Measurements from ENCODE around the gene SPATA16. TPM values are rescaled to one million over a fixed set of nuclear protein-coding genes. Genes with fewer than 3 reads are reported as not detected.

The SPATA16 gene
- total and polyA plus RNA-seq, 3 donors from 2014 or later = 23.4 to 82.9 (median 36.6) TPM

GRCh38 chr3:173038484-173038871 lies 102.6 kb downstream of the SPATA16 start:
- intact Hi-C loops (cut with DNase I; ENCODE audit: low total_unique reads) = no loop called here
- TF ChIP-seq POLR2A (IDR thresholded peaks at IDR 0.05) (no peak), CTCF (IDR thresholded peaks at IDR 0.05) (no peak)
- Histone ChIP-seq H3K27ac (no peak overlapping the region), H3K9me3 (no peaks in the 10 kb centered on the region), H3K27me3 (no peaks in the 10 kb centered on the region), H3K36me3 (ENCODE audit: low read depth, missing control alignments) (no peaks in the 10 kb centered on the region), H3K4me1 (no peaks in the 10 kb centered on the region), H3K4me3 (no peak overlapping the region)
- no peak for DNase-seq
- 70 to 79% methylated on average over 3 of the region's 3 CpGs for WGBS, 2 donors

- intact Hi-C loops (cut with DNase I; ENCODE audit: low total_unique reads) = no loop called here
- no peaks in the 10 kb centered on the region for H3K36me3 ChIP-seq (ENCODE audit: low read depth, missing control alignments)
- 94% methylated on average over 2 of the region's 2 CpGs for WGBS, 2 donors
- no peaks in the 10 kb centered on the region for H3K27me3 ChIP-seq
- DNase-seq = no peak
- TF ChIP-seq POLR2A (IDR thresholded peaks at IDR 0.05) (no peak), CTCF (IDR thresholded peaks at IDR 0.05) (no peak)
- no peaks in the 10 kb centered on the region for H3K4me1 ChIP-seq
- H3K4me3 ChIP-seq = no peak overlapping the region
- H3K9me3 ChIP-seq = no peaks in the 10 kb centered on the region
- H3K27ac ChIP-seq = no peak overlapping the region
Observed at GRCh38 chr3:173037840-173038483, 103.1 kb downstream of the SPATA16 start.

GRCh38 chr3:173030273-173030672 lies 110.8 kb downstream of the SPATA16 start:
- H3K4me1 ChIP-seq = no peaks in the 10 kb centered on the region
- DNase-seq = no peak
- no peaks in the 10 kb centered on the region for H3K9me3 ChIP-seq
- TF ChIP-seq POLR2A (IDR thresholded peaks at IDR 0.05) (no peak), CTCF (IDR thresholded peaks at IDR 0.05) (no peak)
- no peaks in the 10 kb centered on the region for H3K27me3 ChIP-seq
- H3K36me3 ChIP-seq (ENCODE audit: low read depth, missing control alignments) = no peaks in the 10 kb centered on the region
- no peak overlapping the region for H3K4me3 ChIP-seq
- H3K27ac ChIP-seq = no peak overlapping the region
- intact Hi-C loops (cut with DNase I; ENCODE audit: low total_unique reads) = no loop called here

- H3K27ac ChIP-seq = no peak overlapping the region
- 91 to 93% methylated on average over 3 of the region's 3 CpGs for WGBS, 2 donors
- H3K9me3 ChIP-seq = no peaks in the 10 kb centered on the region
- H3K4me3 ChIP-seq = no peak overlapping the region
- no peak for TF ChIP-seq CTCF (IDR thresholded peaks at IDR 0.05)
- no peak for TF ChIP-seq POLR2A (IDR thresholded peaks at IDR 0.05)
- H3K4me1 ChIP-seq = no peaks in the 10 kb centered on the region
- H3K36me3 ChIP-seq (ENCODE audit: low read depth, missing control alignments) = no peaks in the 10 kb centered on the region
- no peak for DNase-seq
- no peaks in the 10 kb centered on the region for H3K27me3 ChIP-seq
- intact Hi-C loops (cut with DNase I; ENCODE audit: low total_unique reads) = no loop called here
Observed at GRCh38 chr3:173028351-173028750, 112.7 kb downstream of the SPATA16 start.

GRCh38 chr3:173027429-173027828 lies 113.6 kb downstream of the SPATA16 start:
- no peak for DNase-seq
- H3K4me1 ChIP-seq = no peaks in the 10 kb centered on the region
- intact Hi-C loops (cut with DNase I; ENCODE audit: low total_unique reads) = no loop called here
- WGBS, 2 donors = 81 to 92% methylated on average over 1 of the region's 1 CpG
- H3K4me3 ChIP-seq = no peak overlapping the region
- TF ChIP-seq POLR2A (IDR thresholded peaks at IDR 0.05) (no peak), CTCF (IDR thresholded peaks at IDR 0.05) (no peak)
- no peaks in the 10 kb centered on the region for H3K9me3 ChIP-seq
- no peaks in the 10 kb centered on the region for H3K27me3 ChIP-seq
- H3K36me3 ChIP-seq (ENCODE audit: low read depth, missing control alignments) = no peaks in the 10 kb centered on the region
- H3K27ac ChIP-seq = no peak overlapping the region

All from testis (tissue), 3 donors.